Upper lobe of right lung (tissue), 1 donor: ENCODE measurements around the gene HYAL3. TPM values are rescaled to one million over a fixed set of nuclear protein-coding genes. Genes with fewer than 3 reads are reported as not detected.
"Not testable (repeated sequence)": the region's sequence is repeated elsewhere in the genome, so short reads cannot be mapped to it uniquely, and the experiment has no call there.

ENCODE experiments used
- ATAC-seq: fragments of 200-7000 bp; cut with Tn5 transposase; one replicate; pipeline ENCODE4 v1.9.1; 2020; ENCODE audit warnings: mild to moderate bottlenecking, moderate library complexity
- DNase-seq: peaks from one replicate; pipeline ENCODE4 v3.0.0-alpha.2; 2020
- H3K27ac ChIP-seq: fragments of 200-600 bp; one replicate; pipeline ENCODE4 v1.8.0; 2022
- H3K27me3 ChIP-seq: fragments of 200-600 bp; one replicate; pipeline ENCODE4 v1.8.0; 2022; ENCODE audit warnings: mild to moderate bottlenecking
- H3K36me3 ChIP-seq: fragments of 200-600 bp; one replicate; pipeline ENCODE4 v1.8.0; 2022
- H3K4me1 ChIP-seq: fragments of 200-600 bp; one replicate; pipeline ENCODE4 v1.8.0; 2022
- H3K4me3 ChIP-seq: fragments of 200-600 bp; one replicate; pipeline ENCODE4 v1.8.0; 2022; ENCODE audit warnings: mild to moderate bottlenecking
- H3K9me3 ChIP-seq: fragments of 200-600 bp; one replicate; pipeline ENCODE4 v1.8.0; 2022
- intact Hi-C: fragments of 100-400 bp; cut with DNase I; formaldehyde crosslinking; loops from one replicate; pipeline ENCODE4 v1.11.0; 2022
- total RNA-seq: library from RNA; stranded (reverse); fragmentation: NEBNext Ultra II Directional; extraction: Animal tissue kit (Norgen Biotek cat#: 25700); gene quantifications from one replicate; pipeline ENCODE4 v1.2.1, GENCODE V29; 2021
- TF ChIP-seq, protein P1 (sequence below): fragments of 200-600 bp; IDR thresholded peaks from one replicate; pipeline ENCODE4 v1.8.0; 2022; ENCODE audit warnings: antibody characterized with exemption
- donor health status: DM: no; HTN: yes; CAD: no; lungs with severe emphysema.

The HYAL3 gene
- total RNA-seq, 1 donor from 2014 or later: 2.8 TPM

DNA sequence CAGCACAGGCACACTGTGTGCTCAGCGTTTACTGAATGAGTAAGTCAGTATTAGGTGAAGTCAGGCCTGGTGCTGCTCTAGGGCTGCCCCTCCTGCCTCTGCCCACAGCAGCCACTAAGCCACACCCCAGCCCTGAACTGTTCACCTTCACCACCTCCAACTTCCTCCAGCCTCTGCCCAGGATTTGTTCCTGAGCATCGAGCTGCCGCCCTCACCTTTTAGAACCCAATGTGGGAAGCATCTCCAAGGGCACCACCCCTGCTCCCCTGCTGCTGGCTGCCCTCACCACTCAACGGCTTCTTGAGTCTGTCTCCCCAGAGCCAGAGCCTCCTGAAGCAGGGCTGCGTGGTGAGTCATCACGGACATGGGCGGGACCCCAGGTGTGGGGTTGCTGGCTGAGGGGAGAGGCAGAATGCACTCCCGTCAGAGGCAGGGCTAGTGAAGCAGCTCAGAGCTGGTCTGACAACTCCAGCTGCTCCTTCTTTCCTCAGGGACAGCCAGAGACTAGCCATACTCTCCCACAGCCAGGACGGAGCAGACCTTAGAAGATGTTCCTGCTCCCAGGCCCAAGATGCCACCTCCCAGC, 17.5 kb upstream of the HYAL3 start:
- peak; percentile 95 for DNase-seq
- intact Hi-C loops: no loop called here
- Histone ChIP-seq H3K9me3 (no peaks in the 10 kb centered on the region), H3K4me3 (peak overlapping the region; percentile 66), H3K36me3 (peaks cover 33% of the 10 kb centered on the region), H3K4me1 (peaks cover 49% of the 10 kb centered on the region), H3K27ac (peak overlapping the region; percentile 79), H3K27me3 (no peaks in the 10 kb centered on the region)
- ATAC-seq: peak; percentile 77
- TF ChIP-seq, protein P1, sequence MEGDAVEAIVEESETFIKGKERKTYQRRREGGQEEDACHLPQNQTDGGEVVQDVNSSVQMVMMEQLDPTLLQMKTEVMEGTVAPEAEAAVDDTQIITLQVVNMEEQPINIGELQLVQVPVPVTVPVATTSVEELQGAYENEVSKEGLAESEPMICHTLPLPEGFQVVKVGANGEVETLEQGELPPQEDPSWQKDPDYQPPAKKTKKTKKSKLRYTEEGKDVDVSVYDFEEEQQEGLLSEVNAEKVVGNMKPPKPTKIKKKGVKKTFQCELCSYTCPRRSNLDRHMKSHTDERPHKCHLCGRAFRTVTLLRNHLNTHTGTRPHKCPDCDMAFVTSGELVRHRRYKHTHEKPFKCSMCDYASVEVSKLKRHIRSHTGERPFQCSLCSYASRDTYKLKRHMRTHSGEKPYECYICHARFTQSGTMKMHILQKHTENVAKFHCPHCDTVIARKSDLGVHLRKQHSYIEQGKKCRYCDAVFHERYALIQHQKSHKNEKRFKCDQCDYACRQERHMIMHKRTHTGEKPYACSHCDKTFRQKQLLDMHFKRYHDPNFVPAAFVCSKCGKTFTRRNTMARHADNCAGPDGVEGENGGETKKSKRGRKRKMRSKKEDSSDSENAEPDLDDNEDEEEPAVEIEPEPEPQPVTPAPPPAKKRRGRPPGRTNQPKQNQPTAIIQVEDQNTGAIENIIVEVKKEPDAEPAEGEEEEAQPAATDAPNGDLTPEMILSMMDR: no peak

DNA sequence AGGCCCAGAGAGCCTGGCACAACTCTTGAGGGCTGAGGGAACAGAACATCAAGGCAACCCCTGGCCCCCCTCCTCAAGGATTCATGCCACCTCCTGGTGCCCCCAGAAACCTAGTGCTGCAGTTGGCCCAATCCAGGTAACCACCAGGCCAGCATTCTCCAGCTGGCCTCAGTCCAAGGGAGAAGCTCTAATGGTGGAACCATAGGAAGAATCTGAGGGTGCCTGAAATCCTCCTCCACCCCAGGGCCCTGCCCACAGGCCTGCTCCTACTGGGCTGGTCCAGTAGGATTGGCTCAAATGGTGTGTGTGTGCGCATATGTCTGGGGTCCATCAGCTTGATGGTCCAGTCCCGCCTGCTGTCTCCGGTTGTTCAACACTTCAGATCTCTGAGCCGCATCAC, 15.6 kb upstream of the HYAL3 start:
- TF ChIP-seq, protein P1: no peak
- H3K36me3 ChIP-seq: peaks cover 33% of the 10 kb centered on the region
- DNase-seq (no peak), ATAC-seq (no peak)
- no peaks in the 10 kb centered on the region for H3K9me3 ChIP-seq
- peaks cover 41% of the 10 kb centered on the region for H3K4me1 ChIP-seq
- no peaks in the 10 kb centered on the region for H3K27me3 ChIP-seq
- intact Hi-C loops: no loop called here
- H3K27ac ChIP-seq: peak overlapping the region; percentile 65
- no peak overlapping the region for H3K4me3 ChIP-seq

DNA sequence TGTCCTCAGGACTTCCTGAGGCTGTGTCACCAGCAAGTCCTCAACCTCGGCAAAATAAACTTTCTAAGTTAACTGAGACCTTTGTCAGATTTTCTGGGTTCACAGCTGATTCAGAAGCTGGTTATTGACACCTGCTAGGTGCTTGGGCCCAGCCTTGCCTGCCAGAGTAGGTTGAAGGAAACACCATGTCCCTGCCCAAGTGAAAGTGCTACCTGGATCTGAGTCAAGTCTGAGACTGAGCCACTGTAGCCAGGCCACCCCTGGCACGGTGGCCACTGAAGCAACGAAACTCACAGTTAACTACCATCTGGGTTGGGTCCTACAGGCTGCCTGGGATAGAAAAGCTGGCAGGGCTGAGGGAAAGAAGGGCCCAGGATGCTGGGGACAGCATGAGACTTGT, 15.1 kb upstream of the HYAL3 start:
- H3K27ac ChIP-seq: peak overlapping the region; percentile 65
- peak; percentile 71 for DNase-seq
- H3K36me3 ChIP-seq: peaks cover 29% of the 10 kb centered on the region
- intact Hi-C loops: no loop called here
- peaks cover 36% of the 10 kb centered on the region for H3K4me1 ChIP-seq
- TF ChIP-seq, protein P1: no peak
- no peaks in the 10 kb centered on the region for H3K9me3 ChIP-seq
- H3K27me3 ChIP-seq: no peaks in the 10 kb centered on the region
- H3K4me3 ChIP-seq: no peak overlapping the region
- ATAC-seq: peak; percentile 19

DNA sequence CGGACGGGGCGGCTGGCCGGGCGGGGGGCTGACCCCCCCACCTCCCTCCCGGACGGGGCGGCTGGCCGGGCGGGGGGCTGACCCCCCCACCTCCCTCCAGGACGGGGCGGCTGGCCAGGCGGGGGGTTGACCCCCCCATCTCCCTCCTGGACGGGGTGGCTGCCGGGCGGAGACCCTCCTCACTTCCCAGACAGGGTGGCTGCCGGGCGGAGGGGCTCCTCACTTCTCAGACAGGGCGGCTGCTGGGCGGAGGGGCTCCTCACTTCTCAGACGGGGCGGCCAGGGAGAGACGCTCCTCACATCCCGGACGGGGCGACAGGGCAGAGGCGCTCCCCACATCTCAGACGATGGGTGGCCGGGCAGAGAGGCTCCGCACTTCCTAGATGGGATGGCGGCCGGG, 12.8 kb upstream of the HYAL3 start:
- peak overlapping the region; percentile 19 for H3K4me3 ChIP-seq
- H3K27ac ChIP-seq, DNase-seq, H3K27me3 ChIP-seq, intact Hi-C loops, ATAC-seq, H3K9me3 ChIP-seq: not testable (repeated sequence)
- peaks cover 15% of the 10 kb centered on the region for H3K4me1 ChIP-seq
- peaks cover 10% of the 10 kb centered on the region for H3K36me3 ChIP-seq

DNA sequence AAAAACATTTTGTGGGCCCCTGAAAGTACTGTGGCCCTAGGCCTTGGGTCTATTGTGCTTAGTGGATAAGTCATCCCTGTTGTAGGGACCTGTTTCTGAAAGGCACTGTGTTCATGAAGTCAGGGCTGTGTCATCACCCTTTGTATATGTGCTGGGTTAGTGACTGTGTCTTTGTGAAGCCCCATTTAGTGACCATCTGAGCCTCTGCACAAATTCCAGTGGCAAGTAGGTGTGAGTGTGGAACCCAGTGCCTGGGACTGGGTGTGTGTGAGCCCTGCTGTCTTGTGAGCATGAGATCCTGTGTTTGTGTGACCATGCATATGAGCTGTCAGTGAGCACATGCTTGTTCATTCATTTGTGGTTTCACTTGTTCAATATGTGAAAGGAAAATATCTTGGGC, 5.4 kb upstream of the HYAL3 start:
- DNase-seq: no peak
- TF ChIP-seq, protein P1: no peak
- ATAC-seq: no peak
- Histone ChIP-seq H3K27ac (no peak overlapping the region), H3K4me3 (no peak overlapping the region), H3K27me3 (no peaks in the 10 kb centered on the region), H3K4me1 (peaks cover 23% of the 10 kb centered on the region), H3K36me3 (no peaks in the 10 kb centered on the region), H3K9me3 (no peaks in the 10 kb centered on the region)
- intact Hi-C loops: no loop called here

DNA sequence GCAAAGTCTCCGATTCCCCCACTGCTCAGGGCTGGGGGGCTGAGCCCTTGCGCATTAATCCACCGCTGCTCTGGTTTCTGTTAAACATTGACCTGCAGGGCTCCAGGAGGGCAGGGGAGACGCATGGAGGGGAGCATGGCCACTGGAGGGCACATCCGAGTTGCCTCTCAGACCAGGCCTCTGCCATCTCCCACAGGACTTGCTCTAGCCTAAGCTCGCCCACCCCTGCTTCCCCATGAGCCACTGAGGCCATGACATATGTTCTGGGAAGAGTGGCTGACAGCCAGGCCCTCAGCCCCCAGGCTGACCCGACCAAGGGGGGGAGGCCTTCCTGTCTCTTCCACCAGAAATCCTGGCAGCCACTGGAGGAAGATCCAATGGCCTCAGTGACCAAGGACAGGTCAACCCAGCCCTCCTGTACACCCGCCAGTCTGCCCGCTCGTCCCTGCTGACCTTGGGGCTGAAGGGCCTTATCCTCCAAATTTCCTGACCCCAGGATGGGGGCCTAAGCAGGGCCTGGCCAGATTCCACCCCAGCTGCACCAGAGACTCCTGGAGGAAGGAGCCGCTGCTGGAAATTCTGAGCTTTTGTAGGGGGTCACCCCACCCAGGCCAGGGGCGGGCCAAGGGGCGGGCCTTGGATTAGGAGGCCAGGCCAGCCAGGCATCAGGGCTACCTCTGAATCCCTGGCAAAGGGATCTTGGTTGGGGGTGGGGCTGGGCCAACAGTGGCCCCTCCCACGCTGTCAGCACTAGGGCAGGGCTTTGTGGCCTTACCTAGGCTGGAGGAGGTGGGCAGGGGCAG, 4.0 kb upstream of the HYAL3 start, which contains the start of gene HYAL1:
TSS of gene HYAL1 (minus strand) at position 562 of the 803 bp plus-strand sequence. CDS start 618 bp downstream, outside the sequence.
- no peaks in the 10 kb centered on the region for H3K36me3 ChIP-seq
- H3K9me3 ChIP-seq: no peaks in the 10 kb centered on the region
- DNase-seq (peak; percentile 92), ATAC-seq (peak; percentile 63)
- H3K4me3 ChIP-seq: peak within 1 kb of the TSS; percentile 65
- TF ChIP-seq, protein P1: peak; percentile 32
- intact Hi-C loops: no loop called here
- H3K27ac ChIP-seq: peak within 1 kb of the TSS; percentile 79
- peaks cover 29% of the 10 kb centered on the region for H3K4me1 ChIP-seq
- no peaks in the 10 kb centered on the region for H3K27me3 ChIP-seq
